K562 (cell line): Measurements from ENCODE around the gene GGTLC2. TPM values are rescaled to one million over a fixed set of nuclear protein-coding genes. Genes with fewer than 3 reads are reported as not detected.
"Not testable (repeated sequence)": the region's sequence is repeated elsewhere in the genome, so short reads cannot be mapped to it uniquely, and the experiment has no call there.

ENCODE experiments used
- ATF4 ChIP-seq: fragments of 450-650 bp; formaldehyde crosslinking; IDR thresholded peaks from 2 replicates; pipeline ENCODE4 v1.4.0; 2022; ENCODE audit warnings: mild to moderate bottlenecking, moderate library complexity
- JUND ChIP-seq, 2 experiments: IDR thresholded peaks; 2 replicates in 1 of 2; 3 replicates in 1 of 2; pipeline ENCODE4 v1.6.1; 2011; ENCODE audit warnings: borderline replicate concordance in 2 of 2, low read depth in 2 of 2, low read length in 2 of 2, improper control_type of control experiment in 1 of 2, missing biosample characterization in 1 of 2, missing genetic modification characterization in 1 of 2, missing genetic modification reagents in 1 of 2
- MYC ChIP-seq, 2 experiments: fragments of 250-450 bp in 1 of 2; sonication (Bioruptor Pico) in 1 of 2; IDR thresholded peaks; 2 replicates each; pipeline versions ENCODE4 v1.5.1 to v1.6.1; 2012 to 2021; ENCODE audit warnings: low read depth in 2 of 2, borderline replicate concordance in 1 of 2, improper control_type of control experiment in 1 of 2, low read length in 1 of 2, mild to moderate bottlenecking in 1 of 2, moderate library complexity in 1 of 2
- NFIX ChIP-seq: fragments of 250-450 bp; sonication (Bioruptor Pico); IDR thresholded peaks from 2 replicates; pipeline ENCODE4 v1.4.0; 2020; ENCODE audit warnings: low read depth, mild to moderate bottlenecking, moderate library complexity
- REST ChIP-seq, 2 experiments: fragments of 450-650 bp; formaldehyde crosslinking in 1 of 2; IDR thresholded peaks; 2 replicates each; pipeline versions ENCODE4 v1.4.0 to v1.6.1; 2014 to 2020; ENCODE audit warnings: mild to moderate bottlenecking in 2 of 2, borderline replicate concordance in 1 of 2, low read depth in 1 of 2
- SMAD3 ChIP-seq: fragments of 450-650 bp; formaldehyde crosslinking; conservative IDR thresholded peaks from 2 replicates; pipeline ENCODE4 v1.4.0; 2020; ENCODE audit warnings: mild to moderate bottlenecking
- ZNF75A ChIP-seq: fragments of 450-650 bp; formaldehyde crosslinking; IDR thresholded peaks from 2 replicates; pipeline ENCODE4 v1.4.0; 2020; ENCODE audit warnings: mild to moderate bottlenecking
- ZNF79 ChIP-seq: fragments of 250-450 bp; sonication (Bioruptor Pico); IDR thresholded peaks from 2 replicates; pipeline ENCODE4 v1.4.0; 2020; ENCODE audit warnings: low read depth, mild to moderate bottlenecking, moderate library complexity
- polyA plus RNA-seq, 8 experiments: library from polyadenylated mRNA; depleted of rRNA in 4 of 8; stranded (reverse) in 5 of 8; unstranded in 3 of 8; fragments of >200 nt; fragmentation: Nextera tagmentation in 2 of 8; fragmentation: Illumina TruSeq in 1 of 8; extraction: Ambion mirVana in 2 of 8; extraction: Trizol in 1 of 8; gene quantifications; 2 replicates each; pipeline versions ENCODE4 v1.2.1 to v1.2.3, GENCODE V29; 2011 to 2014; ENCODE audit warnings: inconsistent platforms in 1 of 8, missing spikeins in 1 of 8
- total RNA-seq, 7 experiments: library from RNA; depleted of rRNA in 6 of 7; stranded (reverse); fragments of >200 nt in 6 of 7; fragmentation: Illumina TruSeq in 2 of 7; extraction: Trizol in 2 of 7; gene quantifications; 2 replicates each; pipeline versions ENCODE4 v1.2.1 to v1.2.3, GENCODE V29; 2011 to 2021; ENCODE audit warnings: low replicate concordance in 1 of 7
- TF ChIP-seq, protein P1 (sequence below): fragments of 450-650 bp; formaldehyde crosslinking; IDR thresholded peaks from 2 replicates; pipeline ENCODE4 v1.4.0; 2020; ENCODE audit warnings: mild to moderate bottlenecking, mixed read lengths
- TF ChIP-seq, protein P2 (sequence below): sonication (generic); formaldehyde crosslinking; IDR thresholded peaks from 2 replicates; pipeline ENCODE4 v1.5.0; 2020; ENCODE audit warnings: missing genetic modification reagents
- TF ChIP-seq, protein P3 (sequence below): fragments of 450-650 bp; IDR thresholded peaks from 2 replicates; pipeline ENCODE4 v1.6.1; 2016

Gene GGTLC2
- total and polyA plus RNA-seq, 9 of the 15 experiments (the other 6 are each of a cell fraction or from before 2014, with no cell fraction given), result not detected

DNA sequence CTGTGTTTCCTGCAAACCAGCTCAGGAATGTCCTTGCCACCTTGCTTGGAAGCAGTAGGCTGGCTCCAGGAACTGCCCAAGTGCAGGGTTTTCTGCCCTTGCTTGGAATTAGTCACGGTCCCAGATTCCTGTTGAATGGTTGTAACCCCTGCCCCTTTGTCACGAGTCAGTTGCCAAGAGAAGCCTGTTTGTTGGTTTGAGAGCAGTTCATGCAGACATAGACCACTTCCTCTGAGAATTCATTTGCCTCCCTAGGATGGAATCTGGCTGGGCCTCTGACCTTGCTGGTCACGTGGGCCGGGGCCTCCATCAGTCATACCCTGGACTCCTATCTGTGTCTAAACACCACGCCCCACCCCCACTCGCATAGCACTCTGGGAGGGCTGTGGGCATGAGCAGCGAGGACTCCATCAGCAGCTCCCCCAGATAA lies 13.2 kb upstream of the GGTLC2 start (continued):
- TF ChIP-seq ATF4 (CRISPR knock-in tag) (peak; percentile 64), ZNF79 (peak; percentile 69), REST (IDR thresholded peaks at IDR 0.05; ENCODE audit: borderline replicate concordance) (peak; percentile 82), REST (CRISPR knock-in tag; IDR thresholded peaks at IDR 0.05; ENCODE audit: low read depth) (peak; percentile 85), MYC (CRISPR knock-in tag; IDR thresholded peaks at IDR 0.05; ENCODE audit: borderline replicate concordance, low read depth) (peak; percentile 72; the same call in 1 of the 2 replicates), SMAD3 (CRISPR knock-in tag) (peak; percentile 91; the same call in 1 of the 2 replicates), ZNF75A (CRISPR knock-in tag) (0 out of 2 replicates have a peak, but pooled peaks have one; percentile 31), NFIX (CRISPR knock-in tag) (peak; percentile 6; the same call in 1 of the 2 replicates), JUND (IDR thresholded peaks at IDR 0.05; ENCODE audit: borderline replicate concordance, low read depth, low read length) (0 out of 2 replicates have a peak, but pooled peaks have one; percentile 14)
- TF ChIP-seq, protein P1, sequence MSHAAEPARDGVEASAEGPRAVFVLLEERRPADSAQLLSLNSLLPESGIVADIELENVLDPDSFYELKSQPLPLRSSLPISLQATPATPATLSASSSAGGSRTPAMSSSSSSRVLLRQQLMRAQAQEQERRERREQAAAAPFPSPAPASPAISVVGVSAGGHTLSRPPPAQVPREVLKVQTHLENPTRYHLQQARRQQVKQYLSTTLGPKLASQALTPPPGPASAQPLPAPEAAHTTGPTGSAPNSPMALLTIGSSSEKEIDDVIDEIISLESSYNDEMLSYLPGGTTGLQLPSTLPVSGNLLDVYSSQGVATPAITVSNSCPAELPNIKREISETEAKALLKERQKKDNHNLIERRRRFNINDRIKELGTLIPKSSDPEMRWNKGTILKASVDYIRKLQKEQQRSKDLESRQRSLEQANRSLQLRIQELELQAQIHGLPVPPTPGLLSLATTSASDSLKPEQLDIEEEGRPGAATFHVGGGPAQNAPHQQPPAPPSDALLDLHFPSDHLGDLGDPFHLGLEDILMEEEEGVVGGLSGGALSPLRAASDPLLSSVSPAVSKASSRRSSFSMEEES, result peak; percentile 97
- not testable (repeated sequence) for TF ChIP-seq MYC (IDR thresholded peaks at IDR 0.05; ENCODE audit: low read depth, low read length); JUND (tag; IDR thresholded peaks at IDR 0.05; ENCODE audit: borderline replicate concordance, low read depth, low read length)
- TF ChIP-seq, protein P2, sequence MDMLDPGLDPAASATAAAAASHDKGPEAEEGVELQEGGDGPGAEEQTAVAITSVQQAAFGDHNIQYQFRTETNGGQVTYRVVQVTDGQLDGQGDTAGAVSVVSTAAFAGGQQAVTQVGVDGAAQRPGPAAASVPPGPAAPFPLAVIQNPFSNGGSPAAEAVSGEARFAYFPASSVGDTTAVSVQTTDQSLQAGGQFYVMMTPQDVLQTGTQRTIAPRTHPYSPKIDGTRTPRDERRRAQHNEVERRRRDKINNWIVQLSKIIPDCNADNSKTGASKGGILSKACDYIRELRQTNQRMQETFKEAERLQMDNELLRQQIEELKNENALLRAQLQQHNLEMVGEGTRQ (CRISPR knock-in tag), result peak; percentile 95
- TF ChIP-seq, protein P3, sequence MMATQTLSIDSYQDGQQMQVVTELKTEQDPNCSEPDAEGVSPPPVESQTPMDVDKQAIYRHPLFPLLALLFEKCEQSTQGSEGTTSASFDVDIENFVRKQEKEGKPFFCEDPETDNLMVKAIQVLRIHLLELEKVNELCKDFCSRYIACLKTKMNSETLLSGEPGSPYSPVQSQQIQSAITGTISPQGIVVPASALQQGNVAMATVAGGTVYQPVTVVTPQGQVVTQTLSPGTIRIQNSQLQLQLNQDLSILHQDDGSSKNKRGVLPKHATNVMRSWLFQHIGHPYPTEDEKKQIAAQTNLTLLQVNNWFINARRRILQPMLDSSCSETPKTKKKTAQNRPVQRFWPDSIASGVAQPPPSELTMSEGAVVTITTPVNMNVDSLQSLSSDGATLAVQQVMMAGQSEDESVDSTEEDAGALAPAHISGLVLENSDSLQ, result peak; percentile 91
